ENCODE results near the gene CNOT3.

GRCh38 chr19:54191011-54191810 is 53.6 kb downstream of the CNOT3 start, which contains the start of gene TSEN34:
- TF ChIP-seq CTCF (IDR thresholded peaks at IDR 0.05) (no peak), POLR2A (IDR thresholded peaks at IDR 0.05) (peak in 1 of 2 donors; percentile 76)
